ENCODE results near the gene ADARB2.

The ADARB2 gene

DNA sequence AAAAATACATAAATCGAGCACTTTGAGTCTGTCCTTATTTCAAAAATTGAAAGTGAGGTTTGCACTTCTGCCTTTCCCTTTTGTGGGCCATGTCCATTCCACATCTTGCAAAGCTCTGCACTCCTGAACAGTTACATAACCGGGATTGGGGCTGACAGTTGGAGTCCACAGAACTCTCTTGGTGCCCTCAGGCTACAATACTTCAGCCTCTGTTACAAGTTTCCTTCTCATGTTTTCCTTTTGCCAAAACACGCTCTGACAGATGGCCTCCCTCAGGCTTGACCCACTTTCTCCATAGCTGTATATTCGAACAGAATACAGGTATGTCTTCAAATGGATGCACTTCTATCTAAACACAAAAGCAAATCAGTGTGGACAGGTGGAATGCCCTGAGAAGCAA lies 345.2 kb downstream of the ADARB2 start:
- H3K27ac ChIP-seq: no peak overlapping the region
- H3K27me3 ChIP-seq: no peaks in the 10 kb centered on the region
- H3K4me1 ChIP-seq (ENCODE audit: control insufficient read depth in 1 of 2, insufficient read depth in 1 of 2, low read depth in 1 of 2, low read length in 1 of 2): no peaks in the 10 kb centered on the region
- TF ChIP-seq, protein P1, sequence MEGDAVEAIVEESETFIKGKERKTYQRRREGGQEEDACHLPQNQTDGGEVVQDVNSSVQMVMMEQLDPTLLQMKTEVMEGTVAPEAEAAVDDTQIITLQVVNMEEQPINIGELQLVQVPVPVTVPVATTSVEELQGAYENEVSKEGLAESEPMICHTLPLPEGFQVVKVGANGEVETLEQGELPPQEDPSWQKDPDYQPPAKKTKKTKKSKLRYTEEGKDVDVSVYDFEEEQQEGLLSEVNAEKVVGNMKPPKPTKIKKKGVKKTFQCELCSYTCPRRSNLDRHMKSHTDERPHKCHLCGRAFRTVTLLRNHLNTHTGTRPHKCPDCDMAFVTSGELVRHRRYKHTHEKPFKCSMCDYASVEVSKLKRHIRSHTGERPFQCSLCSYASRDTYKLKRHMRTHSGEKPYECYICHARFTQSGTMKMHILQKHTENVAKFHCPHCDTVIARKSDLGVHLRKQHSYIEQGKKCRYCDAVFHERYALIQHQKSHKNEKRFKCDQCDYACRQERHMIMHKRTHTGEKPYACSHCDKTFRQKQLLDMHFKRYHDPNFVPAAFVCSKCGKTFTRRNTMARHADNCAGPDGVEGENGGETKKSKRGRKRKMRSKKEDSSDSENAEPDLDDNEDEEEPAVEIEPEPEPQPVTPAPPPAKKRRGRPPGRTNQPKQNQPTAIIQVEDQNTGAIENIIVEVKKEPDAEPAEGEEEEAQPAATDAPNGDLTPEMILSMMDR (IDR thresholded peaks at IDR 0.05): no peak
- no peak overlapping the region for H3K4me3 ChIP-seq (ENCODE audit: low read depth in 1 of 2, low read length in 1 of 2)
- no peaks in the 10 kb centered on the region for H3K36me3 ChIP-seq
- no peaks in the 10 kb centered on the region for H3K9me3 ChIP-seq

DNA sequence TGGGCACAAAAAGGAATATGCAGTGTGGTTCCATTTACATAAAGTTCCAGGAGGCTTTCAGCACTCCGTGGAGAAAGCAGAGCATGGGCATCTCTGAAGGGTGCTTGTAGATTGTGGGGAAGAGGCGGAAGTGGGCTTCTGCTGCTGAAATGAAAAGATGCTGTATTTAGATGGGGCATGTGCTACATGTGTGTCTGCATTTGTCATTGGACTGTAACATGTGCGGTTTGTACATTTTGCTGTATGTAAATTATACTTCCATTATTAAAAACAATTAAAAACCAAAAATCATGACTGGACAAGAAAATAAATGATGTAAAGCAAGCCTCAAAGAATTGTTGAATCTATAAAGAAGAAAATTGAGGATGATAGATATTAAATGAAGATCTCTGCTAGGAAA lies 347.1 kb downstream of the ADARB2 start:
- no peaks in the 10 kb centered on the region for H3K4me1 ChIP-seq (ENCODE audit: control insufficient read depth in 1 of 2, insufficient read depth in 1 of 2, low read depth in 1 of 2, low read length in 1 of 2)

DNA sequence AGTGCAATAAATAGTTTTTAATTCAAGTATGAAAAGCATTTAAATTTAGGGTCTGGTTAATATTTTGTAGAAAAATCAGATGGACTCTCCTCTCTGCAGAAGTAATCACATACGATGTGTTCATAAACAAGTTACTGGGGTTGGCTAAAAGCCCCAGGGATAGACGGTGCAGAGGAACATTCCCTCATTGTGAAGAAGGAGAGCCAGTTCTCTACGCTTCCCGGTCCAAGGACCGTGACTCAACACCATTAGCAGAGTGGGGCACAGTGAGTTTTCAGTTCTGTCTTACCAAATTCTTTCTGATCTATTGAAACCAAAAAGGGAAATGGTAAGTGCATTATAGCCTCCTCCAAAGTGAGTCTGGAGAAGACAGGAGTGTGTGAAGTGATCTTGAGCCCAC lies 353.3 kb downstream of the ADARB2 start:
- H3K9me3 ChIP-seq: no peaks in the 10 kb centered on the region
- H3K27ac ChIP-seq: no peak overlapping the region
- TF ChIP-seq, protein P1 (IDR thresholded peaks at IDR 0.05): no peak
- H3K36me3 ChIP-seq: no peaks in the 10 kb centered on the region
- peaks cover 52% of the 10 kb centered on the region for H3K27me3 ChIP-seq
- no peaks in the 10 kb centered on the region for H3K4me1 ChIP-seq (ENCODE audit: control insufficient read depth in 1 of 2, insufficient read depth in 1 of 2, low read depth in 1 of 2, low read length in 1 of 2)
- H3K4me3 ChIP-seq (ENCODE audit: low read depth in 1 of 2, low read length in 1 of 2): no peak overlapping the region

More for the DNA sequence above, 347.1 kb downstream of the ADARB2 start:
- TF ChIP-seq, protein P1 (IDR thresholded peaks at IDR 0.05): no peak
- no peaks in the 10 kb centered on the region for H3K9me3 ChIP-seq
- no peak overlapping the region for H3K27ac ChIP-seq
- no peak overlapping the region for H3K4me3 ChIP-seq (ENCODE audit: low read depth in 1 of 2, low read length in 1 of 2)
- no peaks in the 10 kb centered on the region for H3K36me3 ChIP-seq
- H3K27me3 ChIP-seq: peaks cover 3% of the 10 kb centered on the region

DNA sequence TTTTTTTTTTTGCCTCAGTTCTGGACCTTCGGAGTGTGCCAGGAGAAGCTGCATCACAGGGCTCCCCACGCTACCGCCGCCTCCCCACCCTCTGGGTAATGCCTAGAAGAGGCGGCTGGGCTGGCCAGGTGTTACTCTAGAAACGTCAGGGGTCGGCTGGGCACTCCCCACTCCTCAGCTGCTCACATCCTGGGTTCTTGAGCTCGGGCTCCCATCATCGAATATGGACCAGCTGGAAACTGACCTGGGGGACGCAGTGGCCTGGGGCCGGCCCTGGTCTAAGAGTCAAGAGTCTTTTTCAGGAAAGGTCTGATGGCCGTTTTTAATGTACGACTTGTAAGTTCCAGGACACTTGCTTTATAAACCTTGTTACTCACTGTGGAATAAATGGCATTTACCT lies 354.6 kb downstream of the ADARB2 start:
- Histone ChIP-seq H3K4me3 (ENCODE audit: low read depth in 1 of 2, low read length in 1 of 2) (no peak overlapping the region), H3K27ac (no peak overlapping the region), H3K9me3 (no peaks in the 10 kb centered on the region), H3K36me3 (no peaks in the 10 kb centered on the region), H3K27me3 (peaks cover 65% of the 10 kb centered on the region), H3K4me1 (ENCODE audit: control insufficient read depth in 1 of 2, insufficient read depth in 1 of 2, low read depth in 1 of 2, low read length in 1 of 2) (no peaks in the 10 kb centered on the region)
- TF ChIP-seq, protein P1 (IDR thresholded peaks at IDR 0.05): no peak

DNA sequence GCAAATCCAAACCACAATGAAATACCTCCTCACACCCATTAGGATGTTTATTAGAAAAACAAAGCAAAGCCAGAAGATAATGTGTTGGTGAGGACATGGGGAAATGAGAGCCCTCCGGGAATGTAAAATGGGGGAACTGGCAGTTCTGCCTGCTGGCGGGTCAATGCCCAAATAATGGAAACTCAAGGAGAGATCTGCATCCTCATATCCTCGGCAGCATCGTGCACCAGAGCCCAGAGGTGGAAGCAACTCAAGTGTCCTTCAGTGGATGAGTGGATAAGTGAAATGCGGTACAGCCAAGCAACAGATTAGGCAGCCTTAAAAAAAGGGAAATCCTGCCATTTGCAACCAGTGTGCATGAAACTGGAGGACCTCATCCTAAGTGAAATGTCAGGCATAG lies 356.0 kb downstream of the ADARB2 start:
- TF ChIP-seq, protein P1 (IDR thresholded peaks at IDR 0.05): no peak
- Histone ChIP-seq H3K36me3 (no peaks in the 10 kb centered on the region), H3K4me3 (ENCODE audit: low read depth in 1 of 2, low read length in 1 of 2) (no peak overlapping the region), H3K27me3 (peaks cover 73% of the 10 kb centered on the region), H3K27ac (no peak overlapping the region), H3K4me1 (ENCODE audit: control insufficient read depth in 1 of 2, insufficient read depth in 1 of 2, low read depth in 1 of 2, low read length in 1 of 2) (no peaks in the 10 kb centered on the region), H3K9me3 (no peaks in the 10 kb centered on the region)
